ENCODE results near the gene NPIPB2.
"Not testable (repeated sequence)": the region's sequence is repeated elsewhere in the genome, so short reads cannot be mapped to it uniquely, and the experiment has no call there.

Gene NPIPB2

GRCh38 chr16:11948819-11949218 is 7.0 kb upstream of the NPIPB2 start:
- H3K36me3 ChIP-seq (replicated peaks): no peaks in the 10 kb centered on the region
- DNase-seq (ENCODE audit: low spot score in 2 of 2): no peak
- no peaks in the 10 kb centered on the region for H3K4me1 ChIP-seq
- no peaks in the 10 kb centered on the region for H3K9me3 ChIP-seq
- H3K27me3 ChIP-seq (ENCODE audit: low read depth): no peaks in the 10 kb centered on the region
- in situ Hi-C loops (cut with MboI; ENCODE audit: low sequenced_read_pairs): loop anchor here (10.0 kb wide), 1 partner anchor 116 kb away; no protein-coding TSS in a partner anchor
- no peak overlapping the region for H3K4me3 ChIP-seq

GRCh38 chr16:11946433-11946832 is 4.6 kb upstream of the NPIPB2 start:
- no peak for DNase-seq (ENCODE audit: low spot score in 2 of 2)
- Histone ChIP-seq H3K27me3 (ENCODE audit: low read depth) (no peaks in the 10 kb centered on the region), H3K9me3 (no peaks in the 10 kb centered on the region), H3K36me3 (replicated peaks) (no peaks in the 10 kb centered on the region), H3K4me1 (no peaks in the 10 kb centered on the region), H3K4me3 (no peak overlapping the region)
- in situ Hi-C loops (cut with MboI; ENCODE audit: low sequenced_read_pairs): loop anchor here (10.0 kb wide), 1 partner anchor 118 kb away; no protein-coding TSS in a partner anchor

GRCh38 chr16:11927350-11927749 is 14.5 kb downstream of the NPIPB2 start:
- H3K27me3 ChIP-seq (ENCODE audit: low read depth); H3K36me3 ChIP-seq (replicated peaks); H3K4me3 ChIP-seq; H3K4me1 ChIP-seq; in situ Hi-C loops (cut with MboI; ENCODE audit: low sequenced_read_pairs); H3K9me3 ChIP-seq; DNase-seq (ENCODE audit: low spot score in 2 of 2): not testable (repeated sequence)

GRCh38 chr16:11924046-11924445 is 17.8 kb downstream of the NPIPB2 start:
- H3K27me3 ChIP-seq (ENCODE audit: low read depth); in situ Hi-C loops (cut with MboI; ENCODE audit: low sequenced_read_pairs); DNase-seq (ENCODE audit: low spot score in 2 of 2); H3K9me3 ChIP-seq; H3K4me1 ChIP-seq; H3K4me3 ChIP-seq; H3K36me3 ChIP-seq (replicated peaks): not testable (repeated sequence)

- peaks cover 7% of the 10 kb centered on the region for H3K36me3 ChIP-seq (replicated peaks)
- H3K27me3 ChIP-seq (ENCODE audit: low read depth): no peaks in the 10 kb centered on the region
- H3K9me3 ChIP-seq: no peaks in the 10 kb centered on the region
- H3K4me3 ChIP-seq: peak overlapping the region; percentile 93
- in situ Hi-C loops (cut with MboI; ENCODE audit: low sequenced_read_pairs): no loop called here
- DNase-seq (ENCODE audit: low spot score in 2 of 2): no peak
- peaks cover 21% of the 10 kb centered on the region for H3K4me1 ChIP-seq
Measured at GRCh38 chr16:11916524-11917285, 25.1 kb downstream of the NPIPB2 start.

- in situ Hi-C loops (cut with MboI; ENCODE audit: low sequenced_read_pairs): no loop called here
- H3K27me3 ChIP-seq (ENCODE audit: low read depth): no peaks in the 10 kb centered on the region
- peaks cover 25% of the 10 kb centered on the region for H3K4me1 ChIP-seq
- peaks cover 7% of the 10 kb centered on the region for H3K36me3 ChIP-seq (replicated peaks)
- peak; percentile 93 to 99 for DNase-seq (ENCODE audit: low spot score in 2 of 2)
- peak within 1 kb of the TSS; percentile 93 for H3K4me3 ChIP-seq
- H3K9me3 ChIP-seq: no peaks in the 10 kb centered on the region
Measured at GRCh38 chr16:11915644-11916523, 26.0 kb downstream of the NPIPB2 start, which contains the start of gene GSPT1. TSS of gene GSPT1 (minus strand) at chr16:11915956. CDS start at chr16:11915720, 236 bp downstream.

- DNase-seq (ENCODE audit: low spot score in 2 of 2): peak in 1 of 2 experiments; percentile 20
- in situ Hi-C loops (cut with MboI; ENCODE audit: low sequenced_read_pairs): no loop called here
Measured at GRCh38 chr16:11915114-11915643, 26.7 kb downstream of the NPIPB2 start.

GRCh38 chr16:11914210-11915113 is 27.4 kb downstream of the NPIPB2 start:
- H3K4me3 ChIP-seq: peak overlapping the region; percentile 93
- H3K9me3 ChIP-seq: no peaks in the 10 kb centered on the region
- in situ Hi-C loops (cut with MboI; ENCODE audit: low sequenced_read_pairs): no loop called here
- DNase-seq (ENCODE audit: low spot score in 2 of 2): peak; percentile 42 to 54
- H3K27me3 ChIP-seq (ENCODE audit: low read depth): no peaks in the 10 kb centered on the region
- H3K4me1 ChIP-seq: peaks cover 25% of the 10 kb centered on the region
- peaks cover 7% of the 10 kb centered on the region for H3K36me3 ChIP-seq (replicated peaks)

More at GRCh38 chr16:11915114-11915643, 26.7 kb downstream of the NPIPB2 start:
- H3K9me3 ChIP-seq: no peaks in the 10 kb centered on the region
- peak overlapping the region; percentile 93 for H3K4me3 ChIP-seq
- peaks cover 25% of the 10 kb centered on the region for H3K4me1 ChIP-seq
- no peaks in the 10 kb centered on the region for H3K27me3 ChIP-seq (ENCODE audit: low read depth)
- H3K36me3 ChIP-seq (replicated peaks): peaks cover 7% of the 10 kb centered on the region

GRCh38 chr16:11913425-11914079 is 28.3 kb downstream of the NPIPB2 start:
- H3K36me3 ChIP-seq (replicated peaks): peaks cover 13% of the 10 kb centered on the region
- H3K27me3 ChIP-seq (ENCODE audit: low read depth): no peaks in the 10 kb centered on the region
- peak overlapping the region; percentile 93 for H3K4me3 ChIP-seq
- in situ Hi-C loops (cut with MboI; ENCODE audit: low sequenced_read_pairs): no loop called here
- H3K4me1 ChIP-seq: peaks cover 30% of the 10 kb centered on the region
- DNase-seq (ENCODE audit: low spot score in 2 of 2): no peak
- no peaks in the 10 kb centered on the region for H3K9me3 ChIP-seq

GRCh38 chr16:11909653-11910545 is 31.9 kb downstream of the NPIPB2 start:
- Histone ChIP-seq H3K27me3 (ENCODE audit: low read depth) (no peaks in the 10 kb centered on the region), H3K36me3 (replicated peaks) (peaks cover 23% of the 10 kb centered on the region), H3K4me3 (no peak overlapping the region), H3K9me3 (no peaks in the 10 kb centered on the region), H3K4me1 (peaks cover 40% of the 10 kb centered on the region)
- in situ Hi-C loops (cut with MboI; ENCODE audit: low sequenced_read_pairs): no loop called here
- no peak for DNase-seq (ENCODE audit: low spot score in 2 of 2)

- in situ Hi-C loops (cut with MboI; ENCODE audit: low sequenced_read_pairs): no loop called here
- H3K27me3 ChIP-seq (ENCODE audit: low read depth): no peaks in the 10 kb centered on the region
- DNase-seq (ENCODE audit: low spot score in 2 of 2): peak; percentile 74 to 97
- H3K9me3 ChIP-seq: no peaks in the 10 kb centered on the region
- H3K4me3 ChIP-seq: no peak overlapping the region
- peaks cover 27% of the 10 kb centered on the region for H3K4me1 ChIP-seq
- H3K36me3 ChIP-seq (replicated peaks): peaks cover 29% of the 10 kb centered on the region
Measured at GRCh38 chr16:11907160-11907970, 34.5 kb downstream of the NPIPB2 start.
